ENCODE results near the gene MRPL10.

The MRPL10 gene

DNA sequence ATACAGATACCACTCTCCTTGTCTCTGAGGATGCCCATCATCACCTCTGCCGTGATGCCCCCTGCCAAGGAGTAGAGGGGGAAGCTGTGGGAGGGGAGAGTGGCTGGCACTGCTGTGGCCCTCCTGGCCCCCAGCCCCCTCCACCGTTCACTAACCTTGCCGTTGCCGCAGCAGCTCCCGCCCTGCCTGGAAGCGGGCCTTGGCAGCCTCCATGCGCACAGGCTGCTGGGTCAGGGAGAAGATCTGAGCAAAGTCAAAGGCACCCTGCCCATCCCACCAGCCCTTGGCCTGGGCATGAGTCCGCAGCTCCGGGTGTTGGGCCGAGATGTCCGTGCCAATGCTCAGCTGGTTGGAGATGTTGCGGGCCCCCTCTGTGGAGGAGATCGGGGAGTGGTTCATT lies 7.3 kb upstream of the MRPL10 start:
- no peak for ATAC-seq
- no peak for TF ChIP-seq RARB (CRISPR knock-in tag; IDR thresholded peaks at IDR 0.05)
- TF ChIP-seq TCF4 (CRISPR knock-in tag; IDR thresholded peaks at IDR 0.05; ENCODE audit: borderline replicate concordance), result no peak
- no peak for TF ChIP-seq ZFP3 (CRISPR knock-in tag; IDR thresholded peaks at IDR 0.05)
- TF ChIP-seq TOX (CRISPR knock-in tag; IDR thresholded peaks at IDR 0.05; ENCODE audit: borderline replicate concordance), result no peak
- TF ChIP-seq GLIS3 (CRISPR knock-in tag; IDR thresholded peaks at IDR 0.05), result no peak
- TF ChIP-seq, protein P1, sequence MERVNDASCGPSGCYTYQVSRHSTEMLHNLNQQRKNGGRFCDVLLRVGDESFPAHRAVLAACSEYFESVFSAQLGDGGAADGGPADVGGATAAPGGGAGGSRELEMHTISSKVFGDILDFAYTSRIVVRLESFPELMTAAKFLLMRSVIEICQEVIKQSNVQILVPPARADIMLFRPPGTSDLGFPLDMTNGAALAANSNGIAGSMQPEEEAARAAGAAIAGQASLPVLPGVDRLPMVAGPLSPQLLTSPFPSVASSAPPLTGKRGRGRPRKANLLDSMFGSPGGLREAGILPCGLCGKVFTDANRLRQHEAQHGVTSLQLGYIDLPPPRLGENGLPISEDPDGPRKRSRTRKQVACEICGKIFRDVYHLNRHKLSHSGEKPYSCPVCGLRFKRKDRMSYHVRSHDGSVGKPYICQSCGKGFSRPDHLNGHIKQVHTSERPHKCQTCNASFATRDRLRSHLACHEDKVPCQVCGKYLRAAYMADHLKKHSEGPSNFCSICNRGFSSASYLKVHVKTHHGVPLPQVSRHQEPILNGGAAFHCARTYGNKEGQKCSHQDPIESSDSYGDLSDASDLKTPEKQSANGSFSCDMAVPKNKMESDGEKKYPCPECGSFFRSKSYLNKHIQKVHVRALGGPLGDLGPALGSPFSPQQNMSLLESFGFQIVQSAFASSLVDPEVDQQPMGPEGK (CRISPR knock-in tag; IDR thresholded peaks at IDR 0.05; ENCODE audit: borderline replicate concordance), result no peak
- no peak for TF ChIP-seq ESRRG (CRISPR knock-in tag; IDR thresholded peaks at IDR 0.05)
- no peak for TF ChIP-seq SNAI2 (CRISPR knock-in tag; IDR thresholded peaks at IDR 0.05)
- TF ChIP-seq, protein P2, sequence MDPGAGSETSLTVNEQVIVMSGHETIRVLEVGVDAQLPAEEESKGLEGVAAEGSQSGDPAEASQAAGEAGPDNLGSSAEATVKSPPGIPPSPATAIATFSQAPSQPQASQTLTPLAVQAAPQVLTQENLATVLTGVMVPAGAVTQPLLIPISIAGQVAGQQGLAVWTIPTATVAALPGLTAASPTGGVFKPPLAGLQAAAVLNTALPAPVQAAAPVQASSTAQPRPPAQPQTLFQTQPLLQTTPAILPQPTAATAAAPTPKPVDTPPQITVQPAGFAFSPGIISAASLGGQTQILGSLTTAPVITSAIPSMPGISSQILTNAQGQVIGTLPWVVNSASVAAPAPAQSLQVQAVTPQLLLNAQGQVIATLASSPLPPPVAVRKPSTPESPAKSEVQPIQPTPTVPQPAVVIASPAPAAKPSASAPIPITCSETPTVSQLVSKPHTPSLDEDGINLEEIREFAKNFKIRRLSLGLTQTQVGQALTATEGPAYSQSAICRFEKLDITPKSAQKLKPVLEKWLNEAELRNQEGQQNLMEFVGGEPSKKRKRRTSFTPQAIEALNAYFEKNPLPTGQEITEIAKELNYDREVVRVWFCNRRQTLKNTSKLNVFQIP (CRISPR knock-in tag; IDR thresholded peaks at IDR 0.05; ENCODE audit: borderline replicate concordance, low read depth), result no peak
- TF ChIP-seq OSR1 (CRISPR knock-in tag; IDR thresholded peaks at IDR 0.05), result no peak
- TF ChIP-seq BACH2 (CRISPR knock-in tag; IDR thresholded peaks at IDR 0.05; ENCODE audit: borderline replicate concordance), result no peak
- no peak for TF ChIP-seq ZNF8 (CRISPR knock-in tag; IDR thresholded peaks at IDR 0.05)
- TF ChIP-seq ZNF70 (CRISPR knock-in tag; IDR thresholded peaks at IDR 0.05), result no peak
- no peak for TF ChIP-seq ISL1 (CRISPR knock-in tag; IDR thresholded peaks at IDR 0.05)
- no peak for TF ChIP-seq CSDC2 (CRISPR knock-in tag; IDR thresholded peaks at IDR 0.05)
- no peak for TF ChIP-seq PPARA (CRISPR knock-in tag; IDR thresholded peaks at IDR 0.05; ENCODE audit: borderline replicate concordance)

DNA sequence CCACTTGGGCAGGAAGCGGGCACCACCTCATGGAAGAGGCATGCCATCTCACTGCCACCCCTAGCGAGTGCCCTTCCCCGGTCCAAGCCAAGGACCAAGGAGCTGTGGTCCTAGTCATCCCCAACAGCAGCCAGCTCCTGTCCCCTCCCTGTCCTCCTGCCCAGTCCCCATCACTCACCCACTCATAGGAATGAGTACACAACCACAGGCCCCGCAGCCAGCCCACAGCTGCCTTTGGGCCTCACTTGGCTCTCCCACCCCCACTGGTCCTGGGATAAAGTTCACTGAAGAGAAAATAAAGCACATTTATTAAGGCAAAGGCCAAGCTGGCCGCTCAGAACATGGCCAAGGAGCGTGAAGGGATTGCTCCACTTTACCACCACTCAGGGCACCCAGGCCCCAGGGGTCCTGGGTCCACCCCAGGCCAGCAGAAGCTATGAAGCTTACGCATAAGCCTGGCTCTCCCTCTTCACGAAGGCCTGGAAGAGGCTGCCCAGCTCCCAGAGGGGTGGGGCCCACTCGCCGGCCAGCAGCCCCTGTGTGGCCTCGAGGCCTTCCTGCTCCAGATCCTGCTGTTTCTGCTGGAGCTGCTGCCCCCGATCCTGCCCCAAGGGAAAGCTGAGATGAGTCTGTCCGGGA lies 6.2 kb upstream of the MRPL10 start:
- TF ChIP-seq ZNF70 (CRISPR knock-in tag; IDR thresholded peaks at IDR 0.05), result no peak
- TF ChIP-seq ZNF8 (CRISPR knock-in tag; IDR thresholded peaks at IDR 0.05), result no peak
- TF ChIP-seq ZFP30 (CRISPR knock-in tag; IDR thresholded peaks at IDR 0.05), result no peak
- TF ChIP-seq ZNF565 (CRISPR knock-in tag; conservative IDR thresholded peaks at IDR 0.05; ENCODE audit: low read depth), result no peak
- no peak for TF ChIP-seq ESRRG (CRISPR knock-in tag; IDR thresholded peaks at IDR 0.05)
- TF ChIP-seq CREB5 (CRISPR knock-in tag; IDR thresholded peaks at IDR 0.05; ENCODE audit: low read depth), result no peak
- TF ChIP-seq TSHZ2 (CRISPR knock-in tag; IDR thresholded peaks at IDR 0.05), result no peak
- TF ChIP-seq, protein P2 (CRISPR knock-in tag; IDR thresholded peaks at IDR 0.05; ENCODE audit: borderline replicate concordance, low read depth), result no peak
- no peak for ATAC-seq

- no peak for ATAC-seq
- TF ChIP-seq ISL1 (CRISPR knock-in tag; IDR thresholded peaks at IDR 0.05) (no peak), ESRRG (CRISPR knock-in tag; IDR thresholded peaks at IDR 0.05) (no peak), CREB5 (CRISPR knock-in tag; IDR thresholded peaks at IDR 0.05; ENCODE audit: low read depth) (no peak), ZC3H10 (CRISPR knock-in tag; IDR thresholded peaks at IDR 0.05) (no peak), RARB (CRISPR knock-in tag; IDR thresholded peaks at IDR 0.05) (no peak), ZNF8 (CRISPR knock-in tag; IDR thresholded peaks at IDR 0.05) (no peak), ZNF70 (CRISPR knock-in tag; IDR thresholded peaks at IDR 0.05) (no peak), CSDC2 (CRISPR knock-in tag; IDR thresholded peaks at IDR 0.05) (no peak), ZFP30 (CRISPR knock-in tag; IDR thresholded peaks at IDR 0.05) (no peak), OSR1 (CRISPR knock-in tag; IDR thresholded peaks at IDR 0.05) (no peak), TCF4 (CRISPR knock-in tag; IDR thresholded peaks at IDR 0.05; ENCODE audit: borderline replicate concordance) (no peak)
- TF ChIP-seq, protein P1 (CRISPR knock-in tag; IDR thresholded peaks at IDR 0.05; ENCODE audit: borderline replicate concordance), result no peak
- TF ChIP-seq, protein P2 (CRISPR knock-in tag; IDR thresholded peaks at IDR 0.05; ENCODE audit: borderline replicate concordance, low read depth), result no peak
Measured at GRCh38 chr17:47836601-47837000, 5.3 kb upstream of the MRPL10 start.
